Measurements from ENCODE around the gene TMEM44.

The TMEM44 gene

DNA sequence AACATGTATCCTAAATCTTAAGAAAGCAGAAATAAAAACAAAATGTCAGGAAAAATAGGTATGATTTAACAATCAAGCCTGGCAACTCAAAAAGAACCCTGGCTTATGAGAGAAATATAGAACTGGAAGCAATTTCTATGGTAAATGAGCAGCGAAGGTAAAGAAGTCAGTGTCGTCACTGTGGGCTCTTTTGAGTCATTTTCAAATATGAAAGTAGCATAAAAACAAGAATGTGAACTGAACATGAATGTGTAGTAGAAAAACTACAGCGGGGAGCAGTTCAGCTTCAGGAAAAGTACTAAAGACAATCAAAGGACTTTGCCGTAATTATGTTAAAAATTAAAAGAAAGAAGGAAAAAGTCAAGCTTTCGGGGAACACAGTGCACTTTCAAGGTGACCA is 21.2 kb upstream of the TMEM44 start:
- TF ChIP-seq, protein P1, sequence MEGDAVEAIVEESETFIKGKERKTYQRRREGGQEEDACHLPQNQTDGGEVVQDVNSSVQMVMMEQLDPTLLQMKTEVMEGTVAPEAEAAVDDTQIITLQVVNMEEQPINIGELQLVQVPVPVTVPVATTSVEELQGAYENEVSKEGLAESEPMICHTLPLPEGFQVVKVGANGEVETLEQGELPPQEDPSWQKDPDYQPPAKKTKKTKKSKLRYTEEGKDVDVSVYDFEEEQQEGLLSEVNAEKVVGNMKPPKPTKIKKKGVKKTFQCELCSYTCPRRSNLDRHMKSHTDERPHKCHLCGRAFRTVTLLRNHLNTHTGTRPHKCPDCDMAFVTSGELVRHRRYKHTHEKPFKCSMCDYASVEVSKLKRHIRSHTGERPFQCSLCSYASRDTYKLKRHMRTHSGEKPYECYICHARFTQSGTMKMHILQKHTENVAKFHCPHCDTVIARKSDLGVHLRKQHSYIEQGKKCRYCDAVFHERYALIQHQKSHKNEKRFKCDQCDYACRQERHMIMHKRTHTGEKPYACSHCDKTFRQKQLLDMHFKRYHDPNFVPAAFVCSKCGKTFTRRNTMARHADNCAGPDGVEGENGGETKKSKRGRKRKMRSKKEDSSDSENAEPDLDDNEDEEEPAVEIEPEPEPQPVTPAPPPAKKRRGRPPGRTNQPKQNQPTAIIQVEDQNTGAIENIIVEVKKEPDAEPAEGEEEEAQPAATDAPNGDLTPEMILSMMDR (IDR thresholded peaks at IDR 0.05; ENCODE audit: control insufficient read depth, insufficient read depth, low read depth, low read length, missing control alignments): no peak
- H3K4me3 ChIP-seq (ENCODE audit: control insufficient read depth, low read depth, low read length): no peak overlapping the region
- DNase-seq (ENCODE audit: low read depth): no peak

DNA sequence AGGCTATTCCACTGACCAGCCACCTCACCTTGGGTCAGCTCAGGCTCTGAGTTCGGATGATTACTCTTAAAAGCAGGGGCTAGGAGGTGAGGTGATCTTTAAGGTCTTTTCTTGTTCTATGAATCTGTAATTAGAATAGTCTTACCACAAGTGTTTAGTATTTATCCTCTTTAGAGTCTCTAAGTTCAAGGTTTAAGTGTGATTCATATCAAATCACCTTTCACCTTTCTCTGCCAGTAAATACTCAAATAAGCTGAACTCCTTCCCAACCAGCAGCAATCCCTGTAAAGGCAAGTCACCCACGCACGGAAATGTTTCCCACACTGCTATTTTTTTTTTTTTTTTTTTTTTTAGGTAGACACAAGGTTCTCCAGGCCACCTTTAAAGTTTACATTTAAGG is 14.5 kb upstream of the TMEM44 start:
- no peak overlapping the region for H3K4me3 ChIP-seq (ENCODE audit: control insufficient read depth, low read depth, low read length)
- TF ChIP-seq, protein P1 (IDR thresholded peaks at IDR 0.05; ENCODE audit: control insufficient read depth, insufficient read depth, low read depth, low read length, missing control alignments): no peak
- no peak for DNase-seq (ENCODE audit: low read depth)

DNA sequence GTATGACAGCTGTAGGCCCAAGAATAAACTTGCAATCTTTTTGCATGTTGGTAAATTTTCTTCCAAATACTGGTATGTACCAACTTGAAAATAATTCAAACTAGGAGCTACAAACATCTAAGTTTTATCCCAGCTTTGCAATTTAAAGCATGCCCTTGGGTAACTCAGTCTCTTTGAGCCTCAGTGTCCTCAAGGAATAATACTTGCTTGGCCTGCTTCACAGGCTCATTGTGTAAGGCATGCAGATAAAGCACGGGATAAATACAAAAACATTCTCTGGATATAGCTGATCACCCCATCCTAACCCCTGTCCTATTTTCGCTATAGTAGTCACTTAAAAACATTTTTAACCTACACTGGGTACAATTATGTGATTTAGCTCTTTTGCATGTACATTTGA is 9.6 kb upstream of the TMEM44 start:
- H3K4me3 ChIP-seq (ENCODE audit: control insufficient read depth, low read depth, low read length): no peak overlapping the region
- DNase-seq (ENCODE audit: low read depth): no peak
- TF ChIP-seq, protein P1 (IDR thresholded peaks at IDR 0.05; ENCODE audit: control insufficient read depth, insufficient read depth, low read depth, low read length, missing control alignments): no peak

DNA sequence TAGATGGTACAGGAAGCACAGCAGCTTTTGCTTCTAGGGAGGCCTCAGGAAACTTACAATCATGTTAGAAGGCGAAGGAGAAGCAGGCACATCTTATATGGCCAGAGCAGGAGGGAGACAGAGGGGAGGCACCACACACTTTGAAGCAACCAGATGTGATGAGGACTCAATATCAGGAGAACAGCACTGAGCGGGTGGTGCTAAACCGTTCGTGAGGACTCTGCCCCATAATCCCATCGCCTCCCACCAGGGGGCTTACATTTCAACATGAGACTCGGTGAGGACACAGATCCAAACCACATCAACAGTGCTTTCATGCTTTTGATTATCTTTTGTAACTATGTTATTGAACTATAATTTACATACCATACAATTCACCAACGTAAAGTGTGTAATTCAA is 7.6 kb upstream of the TMEM44 start:
- DNase-seq (ENCODE audit: low read depth): no peak
- H3K4me3 ChIP-seq (ENCODE audit: control insufficient read depth, low read depth, low read length): no peak overlapping the region
- TF ChIP-seq, protein P1 (IDR thresholded peaks at IDR 0.05; ENCODE audit: control insufficient read depth, insufficient read depth, low read depth, low read length, missing control alignments): no peak

DNA sequence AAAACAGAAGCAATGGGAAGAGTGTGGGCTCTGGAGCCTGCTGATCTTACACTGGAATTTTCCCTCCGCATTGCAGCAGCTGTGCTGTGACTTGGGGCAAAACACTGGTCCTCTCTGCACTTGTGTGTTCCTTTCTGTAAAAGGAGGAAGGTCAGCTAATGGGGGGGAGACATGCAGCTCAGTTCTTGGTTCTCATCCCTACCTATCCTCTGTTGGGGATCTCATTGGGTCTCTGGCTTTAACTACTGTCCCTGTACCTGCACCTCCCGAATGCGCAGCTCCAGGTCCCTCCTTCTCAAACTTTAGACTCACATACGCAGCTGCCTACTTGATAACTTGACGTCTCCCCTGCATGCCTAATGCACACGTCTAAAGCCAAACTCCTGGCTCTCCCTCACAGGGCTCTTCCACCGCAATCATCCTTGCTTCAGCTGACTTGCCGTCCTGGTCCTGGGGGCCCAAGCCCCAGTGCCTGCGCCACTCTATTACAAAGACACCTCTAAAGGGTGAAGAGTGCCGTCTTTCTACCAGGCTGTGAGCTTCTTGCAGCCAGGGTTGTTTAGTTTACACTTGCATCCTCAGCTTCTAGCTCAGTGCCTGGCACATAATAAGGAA is 5.9 kb upstream of the TMEM44 start:
- H3K4me3 ChIP-seq (ENCODE audit: control insufficient read depth, low read depth, low read length): no peak overlapping the region
- no peak for DNase-seq (ENCODE audit: low read depth)
- TF ChIP-seq, protein P1 (IDR thresholded peaks at IDR 0.05; ENCODE audit: control insufficient read depth, insufficient read depth, low read depth, low read length, missing control alignments): no peak

DNA sequence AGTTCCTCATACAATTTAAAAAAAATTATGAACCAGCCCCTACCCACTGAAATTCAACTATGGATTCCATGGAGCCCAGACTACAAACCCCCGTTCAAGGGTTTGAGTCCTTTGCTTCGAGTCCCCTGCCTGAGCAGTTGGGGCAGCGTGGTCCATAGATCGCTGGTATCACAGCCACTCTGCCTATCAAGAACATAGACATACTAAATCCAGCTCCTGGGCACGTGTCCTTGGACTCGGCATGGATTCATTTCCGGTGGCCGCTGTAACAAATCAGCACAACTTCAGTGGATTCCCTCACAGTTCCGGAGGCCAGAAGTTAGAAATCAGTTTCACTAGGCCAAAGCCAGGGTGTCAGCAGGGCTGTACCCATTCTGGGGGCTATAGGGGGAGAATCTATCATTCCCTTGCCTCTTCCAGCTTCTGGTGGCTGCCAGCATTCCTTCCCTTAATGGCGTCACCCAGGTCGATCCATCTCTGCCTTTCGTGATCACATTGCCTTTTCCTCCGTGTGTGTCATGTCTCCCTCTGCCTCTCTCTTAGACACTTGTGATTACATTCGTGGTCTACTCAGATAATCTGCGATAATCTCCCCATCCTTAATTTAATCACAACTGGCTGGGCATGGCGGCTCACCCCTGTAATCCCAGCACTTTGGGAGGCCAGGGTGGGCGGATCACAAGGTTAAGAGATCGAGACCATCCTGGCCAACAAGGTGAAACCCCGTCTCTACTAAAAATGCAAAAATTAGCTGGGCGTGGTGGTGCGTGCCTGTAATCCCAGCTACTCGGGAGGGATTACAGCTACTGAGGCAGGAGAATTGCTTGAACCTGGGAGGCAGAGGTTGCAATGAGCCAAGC is 4.6 kb upstream of the TMEM44 start:
- H3K4me3 ChIP-seq (ENCODE audit: control insufficient read depth, low read depth, low read length): no peak overlapping the region
- no peak for DNase-seq (ENCODE audit: low read depth)
- TF ChIP-seq, protein P1 (IDR thresholded peaks at IDR 0.05; ENCODE audit: control insufficient read depth, insufficient read depth, low read depth, low read length, missing control alignments): no peak
